ENCODE measurements around the gene MPP1.

Gene MPP1

GRCh38 chrX:154750301-154751202 is 54.7 kb downstream of the MPP1 start, which contains the start of gene GAB3:
Gene GAB3 (minus strand): TSS chrX:154751077. CDS start chrX:154751025, 52 bp downstream.
- Histone ChIP-seq H3K9ac (ENCODE audit: low read depth, low read length, poor library complexity, severe bottlenecking) (peak within 1 kb of the TSS; percentile 79), H3K79me2 (ENCODE audit: insufficient read depth, low read length) (0 out of 2 replicates have a peak, but pooled peaks cover 6% of the 10 kb centered on the region), H3F3A (ENCODE audit: low read depth) (no peaks in the 10 kb centered on the region), H3K4me2 (ENCODE audit: low read depth, low read length, poor library complexity, severe bottlenecking) (peak within 1 kb of the TSS; percentile 99), H3K27me3 (ENCODE audit: insufficient read depth, low read length, poor library complexity, severe bottlenecking) (no peaks in the 10 kb centered on the region), H3K36me3 (ENCODE audit: insufficient read depth, low read length) (no peaks in the 10 kb centered on the region), H3K4me3 (ENCODE audit: low read length, poor library complexity, severe bottlenecking) (peak within 1 kb of the TSS; percentile 85), H4K20me1 (ENCODE audit: insufficient read depth, low read length, poor library complexity, severe bottlenecking) (no peaks in the 10 kb centered on the region), H3K9me3 (ENCODE audit: insufficient read depth, low read depth, low read length) (no peaks in the 10 kb centered on the region), H3K9me2 (replicated peaks; ENCODE audit: low read depth, low read length) (no peaks in the 10 kb centered on the region), H3K4me1 (ENCODE audit: insufficient read depth, low read length, poor library complexity, severe bottlenecking) (peaks cover 24% of the 10 kb centered on the region), H2AFZ (ENCODE audit: low read length) (peak within 1 kb of the TSS; percentile 81)
- TF ChIP-seq EZH2phosphoT487 (IDR thresholded peaks at IDR 0.05; ENCODE audit: borderline replicate concordance) = no peak
- TF ChIP-seq CTCF (conservative IDR thresholded peaks at IDR 0.05; ENCODE audit: low read length) = no peak

GRCh38 chrX:154749856-154750255 is 55.4 kb downstream of the MPP1 start:
- Histone ChIP-seq H3K79me2 (ENCODE audit: insufficient read depth, low read length) (0 out of 2 replicates have a peak, but pooled peaks cover 6% of the 10 kb centered on the region), H3K4me2 (ENCODE audit: low read depth, low read length, poor library complexity, severe bottlenecking) (peak overlapping the region; percentile 99), H3K9me2 (replicated peaks; ENCODE audit: low read depth, low read length) (no peaks in the 10 kb centered on the region), H2AFZ (ENCODE audit: low read length) (peak overlapping the region; percentile 81), H3K9me3 (ENCODE audit: insufficient read depth, low read depth, low read length) (peaks cover 5% of the 10 kb centered on the region; the same call in 1 of the 2 replicates), H4K20me1 (ENCODE audit: insufficient read depth, low read length, poor library complexity, severe bottlenecking) (no peaks in the 10 kb centered on the region), H3K4me1 (ENCODE audit: insufficient read depth, low read length, poor library complexity, severe bottlenecking) (peaks cover 24% of the 10 kb centered on the region), H3K27me3 (ENCODE audit: insufficient read depth, low read length, poor library complexity, severe bottlenecking) (no peaks in the 10 kb centered on the region), H3F3A (ENCODE audit: low read depth) (no peaks in the 10 kb centered on the region), H3K36me3 (ENCODE audit: insufficient read depth, low read length) (no peaks in the 10 kb centered on the region), H3K9ac (ENCODE audit: low read depth, low read length, poor library complexity, severe bottlenecking) (peak overlapping the region; percentile 79), H3K4me3 (ENCODE audit: low read length, poor library complexity, severe bottlenecking) (peak overlapping the region; percentile 85)
- TF ChIP-seq EZH2phosphoT487 (IDR thresholded peaks at IDR 0.05; ENCODE audit: borderline replicate concordance) (no peak), CTCF (conservative IDR thresholded peaks at IDR 0.05; ENCODE audit: low read length) (no peak; the same call in 1 of the 2 replicates)

- Histone ChIP-seq H3K9me2 (replicated peaks; ENCODE audit: low read depth, low read length) (no peaks in the 10 kb centered on the region), H3K36me3 (ENCODE audit: insufficient read depth, low read length) (no peaks in the 10 kb centered on the region), H3F3A (ENCODE audit: low read depth) (no peaks in the 10 kb centered on the region), H3K4me3 (ENCODE audit: low read length, poor library complexity, severe bottlenecking) (peak overlapping the region; percentile 65), H4K20me1 (ENCODE audit: insufficient read depth, low read length, poor library complexity, severe bottlenecking) (no peaks in the 10 kb centered on the region), H3K79me2 (ENCODE audit: insufficient read depth, low read length) (0 out of 2 replicates have a peak, but pooled peaks cover 6% of the 10 kb centered on the region), H3K9me3 (ENCODE audit: insufficient read depth, low read depth, low read length) (peaks cover 5% of the 10 kb centered on the region; the same call in 1 of the 2 replicates), H3K4me2 (ENCODE audit: low read depth, low read length, poor library complexity, severe bottlenecking) (peak overlapping the region; percentile 99), H2AFZ (ENCODE audit: low read length) (peak overlapping the region; percentile 74), H3K27me3 (ENCODE audit: insufficient read depth, low read length, poor library complexity, severe bottlenecking) (no peaks in the 10 kb centered on the region), H3K9ac (ENCODE audit: low read depth, low read length, poor library complexity, severe bottlenecking) (peak overlapping the region; percentile 79), H3K4me1 (ENCODE audit: insufficient read depth, low read length, poor library complexity, severe bottlenecking) (peaks cover 24% of the 10 kb centered on the region)
- TF ChIP-seq CTCF (conservative IDR thresholded peaks at IDR 0.05; ENCODE audit: low read length) = peak; percentile 63
- no peak for TF ChIP-seq EZH2phosphoT487 (IDR thresholded peaks at IDR 0.05; ENCODE audit: borderline replicate concordance)
Measured at GRCh38 chrX:154748712-154749339, 56.5 kb downstream of the MPP1 start.

Data from Loucy (cell line).